BLaER1 treated with 17β-estradiol and CSF1 and Interleukin-3, amounts not matched to agents 10 nM and 100 nM (cell line): ENCODE data around the gene CLSTN1.
A peak's percentile ranks its signal among the peaks of the same experiment; 100 is the strongest.

Experiments
- H3K27ac ChIP-seq, 11 experiments: shearing (Covaris generic); formaldehyde crosslinking; 2 replicates each; pipeline ENCODE4 v1.8.1; 2022
- H3K27me3 ChIP-seq, 11 experiments: shearing (Covaris generic); formaldehyde crosslinking; 2 replicates each; pipeline ENCODE4 v1.8.1; 2022
- H3K36me3 ChIP-seq, 11 experiments: shearing (Covaris generic); formaldehyde crosslinking; 2 replicates each; pipeline ENCODE4 v1.8.1; 2022
- H3K4me1 ChIP-seq, 10 experiments: shearing (Covaris generic); formaldehyde crosslinking; 2 replicates each; pipeline ENCODE4 v1.8.1; 2022
- H3K4me2 ChIP-seq, 11 experiments: shearing (Covaris generic); formaldehyde crosslinking; 2 replicates each; pipeline ENCODE4 v1.8.1; 2022
- H3K4me3 ChIP-seq, 10 experiments: shearing (Covaris generic); formaldehyde crosslinking; 2 replicates each; pipeline ENCODE4 v1.8.1; 2022
- H3K9ac ChIP-seq, 11 experiments: shearing (Covaris generic); formaldehyde crosslinking; 2 replicates each; pipeline ENCODE4 v1.8.1; 2022
- H3K9me3 ChIP-seq, 11 experiments: shearing (Covaris generic); formaldehyde crosslinking; replicated peaks in 1 of 11; 2 replicates each; pipeline ENCODE4 v1.8.1; 2022
- H4K20me1 ChIP-seq, 11 experiments: shearing (Covaris generic); formaldehyde crosslinking; 2 replicates each; pipeline ENCODE4 v1.8.1; 2022
- Cebpa-rat ChIP-seq, 11 experiments: shearing (Covaris generic); IDR thresholded peaks; 2 replicates each; pipeline ENCODE4 v1.8.1; 2022

The CLSTN1 gene

DNA sequence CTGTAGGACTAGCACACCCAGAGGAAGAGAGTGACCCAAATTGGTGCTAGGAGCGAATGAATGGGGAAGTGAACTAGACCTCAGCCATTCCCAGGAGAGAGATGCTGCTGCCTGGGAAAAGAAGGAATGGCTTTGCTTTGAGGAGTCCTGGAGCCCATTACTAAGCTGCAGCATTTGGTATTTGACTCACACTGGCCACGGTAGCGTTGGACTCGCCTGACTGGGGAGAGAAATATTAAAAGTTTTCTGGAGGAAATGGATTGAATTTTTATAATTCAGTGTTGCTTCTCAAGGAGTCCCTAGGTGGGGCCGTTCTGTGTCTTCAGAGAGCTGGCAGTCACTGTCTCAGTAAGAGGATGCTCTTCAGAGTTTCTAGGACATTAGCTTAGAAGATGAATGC lies 132.1 kb downstream of the CLSTN1 start:
- H4K20me1 ChIP-seq = peaks cover 95 to 100% (median 97%) of the 10 kb centered on the region in 11 experiments
- H3K4me2 ChIP-seq = peak overlapping the region; percentile 91 to 100 (median 99)

DNA sequence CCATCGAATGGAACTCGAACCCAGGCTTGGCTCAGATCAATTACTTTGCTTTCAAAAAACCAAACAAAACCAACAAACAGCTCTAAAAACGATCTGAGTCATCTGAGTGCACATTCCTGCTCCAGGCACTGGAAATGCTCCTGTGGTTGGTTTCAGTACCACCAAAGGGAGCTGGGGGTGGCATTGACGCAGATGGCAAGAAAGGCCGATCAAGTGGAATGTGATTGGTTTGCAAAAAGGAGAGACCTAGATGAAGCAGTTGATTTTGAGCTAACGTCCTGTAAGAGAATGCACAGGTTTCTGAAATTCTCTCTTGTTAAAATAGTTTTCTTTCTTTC lies 132.7 kb downstream of the CLSTN1 start:
- H3K27me3 ChIP-seq = no peaks in the 10 kb centered on the region
- peaks cover 71 to 84% (median 73%) of the 10 kb centered on the region in 10 experiments for H3K4me1 ChIP-seq
- H3K36me3 ChIP-seq = peaks cover 46 to 62% (median 54%) of the 10 kb centered on the region in 11 experiments
- no peak for TF ChIP-seq Cebpa-rat (IDR thresholded peaks at IDR 0.05)
- H3K9ac ChIP-seq = peak overlapping the region; percentile 0 to 73 (median 69); a peak in 14 of 22 replicates
- peaks cover 95 to 100% (median 97%) of the 10 kb centered on the region in 11 experiments for H4K20me1 ChIP-seq
- peak overlapping the region in 7 of 10 experiments; percentile 39 to 65 (median 53); a peak in 11 of 20 replicates for H3K4me3 ChIP-seq
- peak overlapping the region in 10 of 11 experiments; percentile 13 to 69 (median 59); a peak in 16 of 22 replicates for H3K27ac ChIP-seq
- H3K4me2 ChIP-seq = peak overlapping the region; percentile 91 to 100 (median 99)
- H3K9me3 ChIP-seq = no peaks in the 10 kb centered on the region

More for the DNA sequence above, 132.1 kb downstream of the CLSTN1 start:
- Histone ChIP-seq H3K4me1 (peaks cover 65 to 82% (median 69%) of the 10 kb centered on the region in 10 experiments), H3K9ac (peak overlapping the region in 4 of 11 experiments; percentile 0 to 69 (median 35); a peak in 2 of 22 replicates), H3K4me3 (peak overlapping the region in 2 of 10 experiments; percentile 53 to 60; a peak in 1 of 20 replicates), H3K27ac (peak overlapping the region in 7 of 11 experiments; percentile 9 to 67 (median 59); a peak in 8 of 22 replicates), H3K9me3 (no peaks in the 10 kb centered on the region), H3K36me3 (peaks cover 52 to 68% (median 60%) of the 10 kb centered on the region in 11 experiments), H3K27me3 (no peaks in the 10 kb centered on the region)
- TF ChIP-seq Cebpa-rat (IDR thresholded peaks at IDR 0.05) = no peak

DNA sequence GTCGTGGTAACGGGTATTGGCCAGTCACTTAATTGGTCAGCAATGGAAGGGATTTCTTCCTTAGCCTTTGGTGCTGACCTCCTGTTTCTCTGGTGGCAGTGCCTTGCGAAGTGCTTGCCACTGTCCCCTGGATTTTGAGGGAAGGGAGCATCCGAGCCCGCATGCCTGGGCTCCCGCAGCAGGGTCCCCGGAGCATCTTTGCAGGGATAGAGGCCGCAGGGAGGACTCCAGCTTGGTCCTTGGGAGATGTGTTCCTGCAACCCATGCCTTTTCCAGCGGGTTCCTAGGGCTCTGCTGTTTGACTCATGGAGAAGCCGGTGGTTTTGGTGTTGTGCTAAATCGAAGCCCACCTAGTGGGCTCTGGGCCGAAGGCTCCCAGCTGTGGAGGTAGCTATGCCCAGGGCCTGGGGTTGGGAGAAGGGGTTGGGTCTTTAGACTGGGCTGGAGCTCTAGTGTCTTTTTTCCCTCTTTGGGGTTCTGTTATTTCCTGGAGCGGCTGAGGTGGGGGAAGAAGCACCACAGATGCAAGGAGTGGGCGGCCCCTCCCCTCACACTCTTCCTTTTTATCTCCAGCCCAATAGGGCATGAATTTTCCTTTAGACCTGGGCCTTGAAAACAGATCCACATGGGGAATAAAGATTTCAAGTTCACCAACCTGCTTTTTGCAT lies 133.2 kb downstream of the CLSTN1 start:
- Histone ChIP-seq H3K36me3 (peaks cover 41 to 57% (median 49%) of the 10 kb centered on the region in 11 experiments), H3K27me3 (no peaks in the 10 kb centered on the region), H3K27ac (peak overlapping the region in 10 of 11 experiments; percentile 18 to 69 (median 59); a peak in 18 of 22 replicates), H3K4me1 (peaks cover 76 to 90% (median 78%) of the 10 kb centered on the region in 10 experiments), H3K4me2 (peak overlapping the region; percentile 91 to 100 (median 99)), H3K9ac (peak overlapping the region; percentile 50 to 73 (median 69); a peak in 21 of 22 replicates), H3K9me3 (no peaks in the 10 kb centered on the region), H3K4me3 (peak overlapping the region; percentile 15 to 65 (median 50); a peak in 17 of 20 replicates), H4K20me1 (peaks cover 95 to 100% (median 97%) of the 10 kb centered on the region in 11 experiments)
- no peak for TF ChIP-seq Cebpa-rat (IDR thresholded peaks at IDR 0.05)

DNA sequence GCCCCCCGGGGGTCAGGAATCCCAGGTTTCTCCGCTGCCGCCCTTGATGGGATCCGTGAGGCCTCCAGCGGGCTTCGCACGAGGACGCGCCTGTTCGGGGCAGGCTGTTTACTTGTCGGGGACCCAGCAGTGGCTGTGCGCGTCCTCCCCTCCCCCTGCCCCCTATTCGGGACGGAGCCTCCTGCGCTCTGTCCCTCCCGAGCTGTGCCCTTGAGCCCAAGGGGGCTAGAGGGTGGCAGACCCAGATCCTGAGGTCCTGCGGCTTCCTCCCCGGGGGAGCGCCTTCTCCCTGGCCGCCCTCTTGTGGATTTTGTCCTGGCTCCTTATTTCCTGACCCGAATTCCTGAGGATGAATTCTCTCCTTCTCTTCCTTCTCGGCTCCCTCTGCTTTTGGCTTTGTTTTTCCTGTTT lies 133.8 kb downstream of the CLSTN1 start:
- peak overlapping the region; percentile 15 to 65 (median 50); a peak in 17 of 20 replicates for H3K4me3 ChIP-seq
- TF ChIP-seq Cebpa-rat (IDR thresholded peaks at IDR 0.05) = no peak
- no peaks in the 10 kb centered on the region for H3K27me3 ChIP-seq
- peaks cover 80 to 94% (median 84%) of the 10 kb centered on the region in 10 experiments for H3K4me1 ChIP-seq
- H3K36me3 ChIP-seq = peaks cover 35 to 51% (median 43%) of the 10 kb centered on the region in 11 experiments
- H3K27ac ChIP-seq = peak overlapping the region in 10 of 11 experiments; percentile 18 to 69 (median 59); a peak in 18 of 22 replicates
- peak overlapping the region; percentile 50 to 73 (median 69); a peak in 20 of 22 replicates for H3K9ac ChIP-seq
- no peaks in the 10 kb centered on the region for H3K9me3 ChIP-seq
- H3K4me2 ChIP-seq = peak overlapping the region; percentile 91 to 100 (median 99)
- peaks cover 95 to 100% (median 97%) of the 10 kb centered on the region in 11 experiments for H4K20me1 ChIP-seq

DNA sequence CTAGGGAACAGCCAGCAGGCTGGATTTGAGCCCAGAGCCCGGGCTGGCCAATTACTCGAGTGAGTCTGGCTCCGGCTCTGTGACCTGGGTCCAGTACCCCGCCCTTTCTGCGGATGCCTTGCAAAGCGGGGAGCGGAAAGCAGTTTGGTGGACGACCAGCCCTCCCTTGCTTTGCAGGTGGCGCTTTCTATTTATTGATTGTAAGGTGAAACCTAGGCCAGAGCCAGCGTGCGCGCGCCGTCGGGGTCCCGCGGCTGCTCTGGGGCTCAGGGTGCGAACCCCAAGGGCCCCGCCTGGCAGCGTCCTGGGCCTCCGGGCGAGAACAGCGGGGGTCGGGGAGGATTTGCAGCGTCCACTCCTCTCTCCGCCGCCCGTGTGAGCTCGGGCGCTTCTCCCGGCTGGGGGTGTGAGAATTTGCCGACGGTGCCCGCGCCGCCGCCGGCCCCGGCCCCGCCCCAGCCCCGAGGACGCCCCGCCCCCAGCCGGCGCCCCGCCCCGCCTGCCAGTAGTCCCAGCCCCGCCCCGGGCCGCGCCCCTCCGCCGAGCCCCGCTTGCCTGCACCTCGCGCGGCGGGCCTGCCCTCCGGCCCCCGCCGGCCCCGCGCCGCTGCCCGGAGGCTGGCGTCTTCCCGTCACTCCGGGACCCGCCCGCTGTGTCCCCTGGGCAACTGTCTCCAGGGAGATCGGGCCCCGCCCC lies 134.6 kb downstream of the CLSTN1 start:
- Histone ChIP-seq H3K36me3 (peaks cover 27 to 47% (median 35%) of the 10 kb centered on the region in 11 experiments), H3K4me2 (peak overlapping the region; percentile 95 to 100 (median 99)), H3K9me3 (no peaks in the 10 kb centered on the region), H3K4me3 (peak overlapping the region; percentile 51 to 74 (median 62)), H3K4me1 (peaks cover 81 to 94% (median 92%) of the 10 kb centered on the region in 10 experiments), H3K27me3 (no peaks in the 10 kb centered on the region), H4K20me1 (peaks cover 95 to 100% (median 97%) of the 10 kb centered on the region in 11 experiments), H3K27ac (peak overlapping the region in 9 of 11 experiments; percentile 53 to 82 (median 70); a peak in 18 of 22 replicates), H3K9ac (peak overlapping the region; percentile 58 to 81 (median 73); a peak in 20 of 22 replicates)
- TF ChIP-seq Cebpa-rat (IDR thresholded peaks at IDR 0.05) = no peak

DNA sequence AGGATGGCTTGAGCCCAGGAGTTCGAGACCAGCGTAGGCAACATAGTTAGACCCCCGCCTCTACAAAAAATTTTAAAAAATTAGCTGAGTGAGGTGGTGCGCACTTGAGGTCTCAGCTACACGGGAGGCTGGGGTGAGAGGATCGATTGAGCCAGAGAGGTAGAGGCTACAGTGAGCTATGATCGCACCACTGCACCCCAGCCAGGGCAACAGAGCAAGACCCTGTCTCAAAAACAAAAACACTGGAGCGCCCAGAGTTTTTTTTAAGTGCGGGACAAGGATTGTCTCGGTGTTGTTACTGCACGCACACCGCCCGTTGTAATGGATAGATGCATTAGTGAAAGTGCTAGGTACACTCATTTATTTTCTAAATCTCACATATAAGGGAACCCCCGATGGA lies 135.2 kb downstream of the CLSTN1 start:
- no peaks in the 10 kb centered on the region for H3K9me3 ChIP-seq
- H3K4me3 ChIP-seq = peak overlapping the region; percentile 51 to 74 (median 62)
- H3K4me1 ChIP-seq = peaks cover 81 to 96% (median 93%) of the 10 kb centered on the region in 10 experiments
- peaks cover 95 to 100% (median 97%) of the 10 kb centered on the region in 11 experiments for H4K20me1 ChIP-seq
- TF ChIP-seq Cebpa-rat (IDR thresholded peaks at IDR 0.05) = no peak
- peaks cover 24 to 47% (median 35%) of the 10 kb centered on the region in 11 experiments for H3K36me3 ChIP-seq
- peak overlapping the region in 9 of 11 experiments; percentile 65 to 82 (median 76); a peak in 16 of 22 replicates for H3K27ac ChIP-seq
- H3K4me2 ChIP-seq = peak overlapping the region; percentile 95 to 100 (median 99)
- H3K27me3 ChIP-seq = no peaks in the 10 kb centered on the region
- H3K9ac ChIP-seq = peak overlapping the region; percentile 58 to 81 (median 73); a peak in 21 of 22 replicates

DNA sequence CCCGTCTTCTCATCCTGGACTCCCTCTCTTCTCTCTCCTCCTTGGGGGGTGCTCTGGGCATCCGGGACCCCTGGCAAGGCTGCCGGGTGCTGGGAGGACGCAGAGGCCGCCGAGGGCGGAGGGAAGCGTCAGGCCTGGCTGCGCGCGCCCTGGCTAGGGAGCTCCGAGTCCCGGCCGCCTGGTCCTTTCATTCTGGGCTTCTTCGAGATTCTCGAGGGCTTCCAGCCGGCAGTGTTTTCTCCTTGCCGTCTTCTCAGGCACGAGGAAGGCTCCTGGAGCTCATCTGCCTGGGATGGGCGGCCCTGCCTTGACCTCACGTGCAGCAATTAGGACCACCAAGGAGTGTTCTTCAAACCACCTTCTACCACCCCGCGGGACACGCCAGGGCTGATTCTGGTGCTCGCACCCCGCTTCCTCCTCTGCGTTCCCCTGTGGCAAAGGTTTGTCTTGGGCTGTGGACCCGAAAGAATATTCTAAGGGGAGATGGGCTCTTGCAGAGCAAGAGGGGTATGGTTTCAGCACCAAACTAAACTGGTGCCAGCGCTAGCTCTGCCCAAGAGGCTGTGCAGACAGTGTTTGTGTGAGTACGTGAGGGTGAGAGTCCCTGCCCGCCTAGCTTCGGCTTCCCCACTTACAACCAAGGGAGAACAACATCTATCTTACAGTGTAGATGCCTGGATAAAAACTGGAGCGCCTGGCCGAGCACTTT lies 135.7 kb downstream of the CLSTN1 start:
- Histone ChIP-seq H3K4me2 (peak overlapping the region; percentile 95 to 100 (median 99)), H3K36me3 (peaks cover 21 to 44% (median 31%) of the 10 kb centered on the region in 11 experiments), H3K9me3 (no peaks in the 10 kb centered on the region), H3K9ac (peak overlapping the region; percentile 58 to 81 (median 73)), H3K27me3 (no peaks in the 10 kb centered on the region), H4K20me1 (peaks cover 95 to 100% (median 97%) of the 10 kb centered on the region in 11 experiments), H3K4me3 (peak overlapping the region; percentile 51 to 74 (median 62)), H3K27ac (peak overlapping the region in 10 of 11 experiments; percentile 21 to 82 (median 74); a peak in 17 of 22 replicates), H3K4me1 (peaks cover 82 to 96% (median 92%) of the 10 kb centered on the region in 10 experiments)
- no peak for TF ChIP-seq Cebpa-rat (IDR thresholded peaks at IDR 0.05)
